ENCODE measurements around the gene UBASH3B.

DNA sequence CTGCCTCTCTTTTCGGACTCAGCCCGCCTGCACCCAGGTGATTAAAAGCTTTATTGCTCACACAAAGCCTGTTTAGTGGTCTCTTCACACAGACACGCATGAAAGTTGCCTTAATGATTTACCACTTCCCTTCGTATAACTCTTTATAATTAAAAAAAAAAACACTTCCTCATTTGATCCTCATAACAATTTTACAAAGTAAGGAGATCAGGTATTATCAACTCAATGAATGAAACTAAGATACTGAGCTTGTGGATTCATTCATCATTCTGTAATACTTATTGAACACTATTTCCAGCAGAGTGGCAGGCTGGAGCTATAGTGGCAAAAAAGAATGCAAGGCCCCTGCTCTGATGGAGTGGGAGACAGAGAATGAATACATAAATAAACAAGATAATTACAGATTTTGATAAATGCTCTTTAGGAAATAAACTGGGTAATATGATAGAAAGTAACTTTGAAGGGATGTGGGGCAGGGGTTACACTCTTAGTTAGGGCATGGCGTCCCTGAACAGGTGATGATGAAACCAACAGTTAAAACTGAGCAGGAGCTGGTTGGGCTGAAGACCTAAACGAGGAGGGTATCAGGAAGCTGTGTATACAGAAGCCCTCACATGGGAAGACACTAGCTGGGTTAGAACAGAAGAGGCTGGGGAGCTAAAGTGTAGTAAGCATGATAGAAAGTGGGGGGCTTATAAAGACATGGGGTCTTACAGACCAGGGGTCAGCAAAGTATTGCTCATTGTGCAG, 177.4 kb downstream of the UBASH3B start:
- TF ChIP-seq TAF1 (IDR thresholded peaks at IDR 0.05; ENCODE audit: borderline replicate concordance, insufficient read depth, low read length): no peak
- TF ChIP-seq POLR2AphosphoS5 (IDR thresholded peaks at IDR 0.05; ENCODE audit: low read depth, low read length): no peak
- TF ChIP-seq SIN3A (IDR thresholded peaks at IDR 0.05; ENCODE audit: borderline replicate concordance, insufficient read depth, low read length): no peak
- TF ChIP-seq, protein P1, sequence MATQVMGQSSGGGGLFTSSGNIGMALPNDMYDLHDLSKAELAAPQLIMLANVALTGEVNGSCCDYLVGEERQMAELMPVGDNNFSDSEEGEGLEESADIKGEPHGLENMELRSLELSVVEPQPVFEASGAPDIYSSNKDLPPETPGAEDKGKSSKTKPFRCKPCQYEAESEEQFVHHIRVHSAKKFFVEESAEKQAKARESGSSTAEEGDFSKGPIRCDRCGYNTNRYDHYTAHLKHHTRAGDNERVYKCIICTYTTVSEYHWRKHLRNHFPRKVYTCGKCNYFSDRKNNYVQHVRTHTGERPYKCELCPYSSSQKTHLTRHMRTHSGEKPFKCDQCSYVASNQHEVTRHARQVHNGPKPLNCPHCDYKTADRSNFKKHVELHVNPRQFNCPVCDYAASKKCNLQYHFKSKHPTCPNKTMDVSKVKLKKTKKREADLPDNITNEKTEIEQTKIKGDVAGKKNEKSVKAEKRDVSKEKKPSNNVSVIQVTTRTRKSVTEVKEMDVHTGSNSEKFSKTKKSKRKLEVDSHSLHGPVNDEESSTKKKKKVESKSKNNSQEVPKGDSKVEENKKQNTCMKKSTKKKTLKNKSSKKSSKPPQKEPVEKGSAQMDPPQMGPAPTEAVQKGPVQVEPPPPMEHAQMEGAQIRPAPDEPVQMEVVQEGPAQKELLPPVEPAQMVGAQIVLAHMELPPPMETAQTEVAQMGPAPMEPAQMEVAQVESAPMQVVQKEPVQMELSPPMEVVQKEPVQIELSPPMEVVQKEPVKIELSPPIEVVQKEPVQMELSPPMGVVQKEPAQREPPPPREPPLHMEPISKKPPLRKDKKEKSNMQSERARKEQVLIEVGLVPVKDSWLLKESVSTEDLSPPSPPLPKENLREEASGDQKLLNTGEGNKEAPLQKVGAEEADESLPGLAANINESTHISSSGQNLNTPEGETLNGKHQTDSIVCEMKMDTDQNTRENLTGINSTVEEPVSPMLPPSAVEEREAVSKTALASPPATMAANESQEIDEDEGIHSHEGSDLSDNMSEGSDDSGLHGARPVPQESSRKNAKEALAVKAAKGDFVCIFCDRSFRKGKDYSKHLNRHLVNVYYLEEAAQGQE (IDR thresholded peaks at IDR 0.05; ENCODE audit: insufficient read depth in 1 of 2, low read depth in 2 of 2, low read length in 2 of 2): no peak

All from PFSK-1 (cell line).